DND-41 (cell line): Measurements from ENCODE around the gene CAMK1.

ENCODE experiments used
- ATAC-seq: fragments of 200-7000 bp; cut with Tn5 transposase; 3 replicates; pipeline ENCODE4 v1.9.1; 2021; ENCODE audit warnings: low read depth; ENCODE audit not compliant: insufficient read depth
- DNase-seq: peaks from one replicate; pipeline ENCODE4 v3.0.0-alpha.2; 2020
- H2AFZ ChIP-seq: 2 replicates; pipeline ENCODE4 v1.6.0; 2012; ENCODE audit warnings: low read depth, low read length
- H3K27ac ChIP-seq: 2 replicates; pipeline ENCODE4 v1.5.1; 2012; ENCODE audit warnings: low read length, inconsistent platforms
- H3K27me3 ChIP-seq: fragments of 200-600 bp; sonication (generic); 2 replicates; pipeline ENCODE4 v1.6.0; 2012; ENCODE audit warnings: low read length, mild to moderate bottlenecking, inconsistent platforms; ENCODE audit not compliant: insufficient read depth, poor library complexity
- H3K36me3 ChIP-seq: 2 replicates; pipeline ENCODE4 v1.5.1; 2012; ENCODE audit warnings: low read length, inconsistent platforms; ENCODE audit not compliant: insufficient read depth
- H3K4me1 ChIP-seq: 2 replicates; pipeline ENCODE4 v1.5.1; 2012; ENCODE audit warnings: mild to moderate bottlenecking, low read length; ENCODE audit not compliant: insufficient read depth
- H3K4me2 ChIP-seq: 2 replicates; pipeline ENCODE4 v1.6.0; 2012; ENCODE audit warnings: mild to moderate bottlenecking, moderate library complexity, low read length, inconsistent platforms; ENCODE audit not compliant: insufficient read depth
- H3K4me3 ChIP-seq, 2 experiments: fragments of 200-600 bp in 1 of 2; shearing (Covaris generic) in 1 of 2; 2 replicates each; pipeline ENCODE4 v1.5.1; 2012 to 2016; ENCODE audit warnings: inconsistent platforms in 2 of 2, low read length in 2 of 2, mild to moderate bottlenecking in 2 of 2, low read depth in 1 of 2, moderate library complexity in 1 of 2
- H3K79me2 ChIP-seq: 2 replicates; pipeline ENCODE4 v1.6.0; 2012; ENCODE audit warnings: low read length, inconsistent platforms; ENCODE audit not compliant: insufficient read depth
- H3K9ac ChIP-seq: 2 replicates; pipeline ENCODE4 v1.6.0; 2012; ENCODE audit warnings: low read depth, mild to moderate bottlenecking, inconsistent platforms, low read length, moderate library complexity
- H3K9me3 ChIP-seq: 2 replicates; pipeline ENCODE4 v1.5.1; 2012; ENCODE audit warnings: low read length, moderate library complexity, mild to moderate bottlenecking, inconsistent platforms; ENCODE audit not compliant: insufficient read depth, severe bottlenecking
- H4K20me1 ChIP-seq: 2 replicates; pipeline ENCODE4 v1.6.0; 2012; ENCODE audit warnings: low read length; ENCODE audit not compliant: insufficient read depth
- CTCF ChIP-seq: IDR thresholded peaks from 2 replicates; pipeline ENCODE4 v1.5.1; 2012; ENCODE audit warnings: borderline replicate concordance, low read length, moderate library complexity, mild to moderate bottlenecking; ENCODE audit not compliant: poor library complexity, severe bottlenecking; ENCODE audit errors: extremely low read depth
- EZH2 ChIP-seq: IDR thresholded peaks from 3 replicates; pipeline ENCODE4 v1.6.1; 2012; ENCODE audit warnings: borderline replicate concordance, low read depth, mild to moderate bottlenecking, moderate library complexity, low read length, inconsistent platforms; ENCODE audit not compliant: severe bottlenecking

CAMK1 gene

GRCh38 chr3:9730657-9731205, 39.0 kb downstream of the CAMK1 start:
- peak overlapping the region; percentile 35 for H3K9ac ChIP-seq
- no peak for DNase-seq
- H3K4me3 ChIP-seq: peak overlapping the region; percentile 41 to 63; a peak in 3 of 4 replicates
- peak overlapping the region; percentile 70 for H2AFZ ChIP-seq
- H4K20me1 ChIP-seq: peaks cover 28% of the 10 kb centered on the region
- peak overlapping the region; percentile 74 for H3K27ac ChIP-seq
- ATAC-seq: peak; percentile 67
- H3K9me3 ChIP-seq: no peaks in the 10 kb centered on the region
- peaks cover 38% of the 10 kb centered on the region for H3K4me1 ChIP-seq
- H3K4me2 ChIP-seq: peak overlapping the region; percentile 80
- TF ChIP-seq EZH2 (no peak), CTCF (no peak)
- peaks cover 30% of the 10 kb centered on the region for H3K36me3 ChIP-seq
- H3K27me3 ChIP-seq: no peaks in the 10 kb centered on the region
- H3K79me2 ChIP-seq: peaks cover 42% of the 10 kb centered on the region

GRCh38 chr3:9729419-9729818, 40.3 kb downstream of the CAMK1 start:
- no peak overlapping the region for H3K4me3 ChIP-seq
- H3K79me2 ChIP-seq: peaks cover 29% of the 10 kb centered on the region
- DNase-seq: no peak
- ATAC-seq: no peak
- H3K27me3 ChIP-seq: no peaks in the 10 kb centered on the region
- H3K4me2 ChIP-seq: no peak overlapping the region
- peaks cover 30% of the 10 kb centered on the region for H3K4me1 ChIP-seq
- TF ChIP-seq CTCF: no peak
- TF ChIP-seq EZH2: no peak
- no peak overlapping the region for H3K27ac ChIP-seq
- H2AFZ ChIP-seq: no peak overlapping the region
- peaks cover 22% of the 10 kb centered on the region for H4K20me1 ChIP-seq
- H3K9ac ChIP-seq: no peak overlapping the region
- H3K9me3 ChIP-seq: no peaks in the 10 kb centered on the region
- peaks cover 16% of the 10 kb centered on the region for H3K36me3 ChIP-seq

GRCh38 chr3:9727743-9728142, 42.0 kb downstream of the CAMK1 start:
- Histone ChIP-seq H3K4me2 (no peak overlapping the region), H3K27ac (no peak overlapping the region), H3K36me3 (peaks cover under 1% of the 10 kb centered on the region; the same call in 1 of the 2 replicates), H3K4me3 (no peak overlapping the region), H3K27me3 (no peaks in the 10 kb centered on the region), H4K20me1 (peaks cover 5% of the 10 kb centered on the region), H3K4me1 (peaks cover 14% of the 10 kb centered on the region), H2AFZ (no peak overlapping the region), H3K9me3 (no peaks in the 10 kb centered on the region), H3K79me2 (peaks cover 12% of the 10 kb centered on the region), H3K9ac (no peak overlapping the region)
- ATAC-seq (no peak), DNase-seq (no peak)
- TF ChIP-seq EZH2 (no peak), CTCF (no peak)
